ENCODE data around the gene TSFM. TPM values are rescaled to one million over a fixed set of nuclear protein-coding genes. Genes with fewer than 3 reads are reported as not detected.

The TSFM gene
- total RNA-seq, 1 donor from 2014 or later = 18.1 TPM

GRCh38 chr12:57795354-57795753, 12.8 kb downstream of the TSFM start:
- no peaks in the 10 kb centered on the region for H3K9me3 ChIP-seq (ENCODE audit: low read depth)
- Mint-ChIP-seq H3K36me3 (peaks cover 10% of the 10 kb centered on the region), H3K4me3 (no peak overlapping the region)

GRCh38 chr12:57796996-57797395, 14.4 kb downstream of the TSFM start:
- peaks cover 10% of the 10 kb centered on the region for H3K36me3 ChIP-seq
- no peaks in the 10 kb centered on the region for H3K4me1 ChIP-seq
- no peak overlapping the region for H3K27ac ChIP-seq
- TF ChIP-seq EZH2 (IDR thresholded peaks at IDR 0.05) (no peak), EZH2phosphoT487 (IDR thresholded peaks at IDR 0.05) (no peak), CTCF (IDR thresholded peaks at IDR 0.05) (no peak)
- no peaks in the 10 kb centered on the region for H3K4me1 Mint-ChIP-seq
- no peaks in the 10 kb centered on the region for H3K9me3 ChIP-seq (ENCODE audit: low read depth)
- H2AFZ ChIP-seq (replicated peaks) = no peak overlapping the region
- no peak overlapping the region for H3K4me3 ChIP-seq
- DNase-seq (ENCODE audit: low spot score) = no peak
- H3K4me3 Mint-ChIP-seq = no peak overlapping the region
- H3K27me3 ChIP-seq = no peaks in the 10 kb centered on the region
- no peaks in the 10 kb centered on the region for H3K9me3 Mint-ChIP-seq
- H3K36me3 Mint-ChIP-seq = peaks cover 10% of the 10 kb centered on the region
- peaks cover 7% of the 10 kb centered on the region for H3F3A ChIP-seq (ENCODE audit: low read depth)
- no peaks in the 10 kb centered on the region for H4K20me1 ChIP-seq (ENCODE audit: low read depth)
- H3K79me2 ChIP-seq (ENCODE audit: low read depth) = no peaks in the 10 kb centered on the region
- no peak overlapping the region for H3K9ac ChIP-seq
- no peak overlapping the region for H3K4me2 ChIP-seq
- H3K27ac Mint-ChIP-seq = no peak overlapping the region
- no peaks in the 10 kb centered on the region for H3K27me3 Mint-ChIP-seq (ENCODE audit: insufficient read depth, low read depth)

More at GRCh38 chr12:57795354-57795753, 12.8 kb downstream of the TSFM start:
- Histone ChIP-seq H2AFZ (replicated peaks) (no peak overlapping the region), H4K20me1 (ENCODE audit: low read depth) (peaks cover 6% of the 10 kb centered on the region), H3K4me3 (no peak overlapping the region), H3K4me2 (no peak overlapping the region), H3K27me3 (no peaks in the 10 kb centered on the region), H3K9ac (no peak overlapping the region), H3K36me3 (peaks cover 17% of the 10 kb centered on the region), H3K4me1 (no peaks in the 10 kb centered on the region), H3F3A (ENCODE audit: low read depth) (peaks cover 7% of the 10 kb centered on the region), H3K27ac (no peak overlapping the region), H3K79me2 (ENCODE audit: low read depth) (no peaks in the 10 kb centered on the region)
- DNase-seq (ENCODE audit: low spot score) = no peak
- H3K27me3 Mint-ChIP-seq (ENCODE audit: insufficient read depth, low read depth) = no peaks in the 10 kb centered on the region
- no peak overlapping the region for H3K27ac Mint-ChIP-seq
- H3K4me1 Mint-ChIP-seq = no peaks in the 10 kb centered on the region
- no peak for TF ChIP-seq EZH2 (IDR thresholded peaks at IDR 0.05)
- TF ChIP-seq EZH2phosphoT487 (IDR thresholded peaks at IDR 0.05) = no peak
- TF ChIP-seq CTCF (IDR thresholded peaks at IDR 0.05) = no peak
- no peaks in the 10 kb centered on the region for H3K9me3 Mint-ChIP-seq

GRCh38 chr12:57797933-57798332, 15.3 kb downstream of the TSFM start:
- no peak overlapping the region for H3K27ac ChIP-seq
- no peaks in the 10 kb centered on the region for H3K4me1 ChIP-seq
- no peak overlapping the region for H3K4me2 ChIP-seq
- H3K27ac Mint-ChIP-seq = no peak overlapping the region
- no peaks in the 10 kb centered on the region for H3K9me3 ChIP-seq (ENCODE audit: low read depth)
- peaks cover 8% of the 10 kb centered on the region for H3K36me3 ChIP-seq
- no peak for DNase-seq (ENCODE audit: low spot score)
- no peaks in the 10 kb centered on the region for H3K27me3 Mint-ChIP-seq (ENCODE audit: insufficient read depth, low read depth)
- no peaks in the 10 kb centered on the region for H3K27me3 ChIP-seq
- peaks cover 7% of the 10 kb centered on the region for H3F3A ChIP-seq (ENCODE audit: low read depth)
- TF ChIP-seq EZH2phosphoT487 (IDR thresholded peaks at IDR 0.05) = no peak
- no peak for TF ChIP-seq CTCF (IDR thresholded peaks at IDR 0.05)
- TF ChIP-seq EZH2 (IDR thresholded peaks at IDR 0.05) = no peak
- H2AFZ ChIP-seq (replicated peaks) = no peak overlapping the region
- no peaks in the 10 kb centered on the region for H3K9me3 Mint-ChIP-seq
- H3K36me3 Mint-ChIP-seq = peaks cover 9% of the 10 kb centered on the region
- no peaks in the 10 kb centered on the region for H3K4me1 Mint-ChIP-seq
- no peak overlapping the region for H3K9ac ChIP-seq
- H3K4me3 ChIP-seq = no peak overlapping the region
- H3K79me2 ChIP-seq (ENCODE audit: low read depth) = no peaks in the 10 kb centered on the region
- no peak overlapping the region for H3K4me3 Mint-ChIP-seq
- no peaks in the 10 kb centered on the region for H4K20me1 ChIP-seq (ENCODE audit: low read depth)
